RWPE2 (cell line): Measurements from ENCODE around the gene ENOPH1.

Experiments used
- ATAC-seq: fragments of 200-7000 bp; cut with Tn5 transposase; 3 replicates; pipeline ENCODE4 v1.9.1; 2021; ENCODE audit warnings: low read depth
- DNase-seq: peaks from one replicate; pipeline ENCODE4 v3.0.0-alpha.2; 2020; ENCODE audit warnings: low spot score
- H3K27ac ChIP-seq: fragments of 450-650 bp; 2 replicates; pipeline ENCODE4 v1.5.1; 2017; ENCODE audit warnings: mild to moderate bottlenecking; ENCODE audit not compliant: poor library complexity, severe bottlenecking
- H3K27me3 ChIP-seq: fragments of 250-450 bp; sonication (Bioruptor Pico); 2 replicates; pipeline ENCODE4 v1.5.1; 2021; ENCODE audit warnings: mild to moderate bottlenecking, moderate library complexity; ENCODE audit not compliant: insufficient read depth, poor library complexity, severe bottlenecking
- H3K36me3 ChIP-seq: fragments of 250-450 bp; sonication (Bioruptor Pico); 2 replicates; pipeline ENCODE4 v1.5.1; 2020; ENCODE audit warnings: low read depth, mild to moderate bottlenecking, moderate library complexity
- H3K4me1 ChIP-seq: fragments of 250-450 bp; sonication (Bioruptor Pico); 2 replicates; pipeline ENCODE4 v1.5.1; 2021; ENCODE audit warnings: mild to moderate bottlenecking, moderate library complexity; ENCODE audit not compliant: insufficient read depth, poor library complexity, severe bottlenecking
- H3K4me3 ChIP-seq: fragments of 250-450 bp; sonication (Bioruptor Pico); 2 replicates; pipeline ENCODE4 v1.5.1; 2021; ENCODE audit warnings: mild to moderate bottlenecking, moderate library complexity; ENCODE audit not compliant: severe bottlenecking
- H3K9me3 ChIP-seq: fragments of 250-450 bp; sonication (Bioruptor Pico); 2 replicates; pipeline ENCODE4 v1.5.1; 2021; ENCODE audit warnings: mild to moderate bottlenecking, moderate library complexity; ENCODE audit not compliant: severe bottlenecking
- TF ChIP-seq, protein P1 (sequence below): fragments of 450-650 bp; IDR thresholded peaks from one replicate; pipeline ENCODE4 v1.5.1; 2017; ENCODE audit warnings: mild to moderate bottlenecking, moderate library complexity; ENCODE audit not compliant: poor library complexity, severe bottlenecking

Gene ENOPH1

DNA sequence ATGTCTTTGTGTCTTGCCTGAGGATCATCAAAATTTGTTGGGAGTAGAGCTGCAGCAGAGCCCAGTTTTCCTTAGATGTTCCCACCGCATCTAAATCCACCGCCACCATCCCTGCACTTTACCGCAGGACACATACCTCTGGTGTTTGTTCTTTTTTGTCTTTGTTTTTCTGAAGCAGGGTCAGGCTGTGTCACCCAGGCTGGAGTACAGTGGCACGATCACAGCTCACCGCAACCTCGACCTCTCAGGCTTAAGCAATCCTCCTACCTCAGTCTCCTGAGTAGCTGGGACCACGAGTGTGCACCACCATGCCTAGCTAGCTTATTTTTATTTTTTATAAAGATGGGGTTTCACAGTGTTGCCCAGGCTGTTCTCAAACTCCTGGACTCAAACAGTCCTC lies 4.6 kb downstream of the ENOPH1 start:
- Histone ChIP-seq H3K4me3 (no peak overlapping the region), H3K27me3 (no peaks in the 10 kb centered on the region), H3K9me3 (no peaks in the 10 kb centered on the region), H3K36me3 (peaks cover 26% of the 10 kb centered on the region; the same call in 1 of the 2 replicates), H3K4me1 (peaks cover 38% of the 10 kb centered on the region), H3K27ac (no peak overlapping the region)
- DNase-seq, result no peak
- TF ChIP-seq, protein P1, sequence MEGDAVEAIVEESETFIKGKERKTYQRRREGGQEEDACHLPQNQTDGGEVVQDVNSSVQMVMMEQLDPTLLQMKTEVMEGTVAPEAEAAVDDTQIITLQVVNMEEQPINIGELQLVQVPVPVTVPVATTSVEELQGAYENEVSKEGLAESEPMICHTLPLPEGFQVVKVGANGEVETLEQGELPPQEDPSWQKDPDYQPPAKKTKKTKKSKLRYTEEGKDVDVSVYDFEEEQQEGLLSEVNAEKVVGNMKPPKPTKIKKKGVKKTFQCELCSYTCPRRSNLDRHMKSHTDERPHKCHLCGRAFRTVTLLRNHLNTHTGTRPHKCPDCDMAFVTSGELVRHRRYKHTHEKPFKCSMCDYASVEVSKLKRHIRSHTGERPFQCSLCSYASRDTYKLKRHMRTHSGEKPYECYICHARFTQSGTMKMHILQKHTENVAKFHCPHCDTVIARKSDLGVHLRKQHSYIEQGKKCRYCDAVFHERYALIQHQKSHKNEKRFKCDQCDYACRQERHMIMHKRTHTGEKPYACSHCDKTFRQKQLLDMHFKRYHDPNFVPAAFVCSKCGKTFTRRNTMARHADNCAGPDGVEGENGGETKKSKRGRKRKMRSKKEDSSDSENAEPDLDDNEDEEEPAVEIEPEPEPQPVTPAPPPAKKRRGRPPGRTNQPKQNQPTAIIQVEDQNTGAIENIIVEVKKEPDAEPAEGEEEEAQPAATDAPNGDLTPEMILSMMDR, result no peak
- no peak for ATAC-seq

DNA sequence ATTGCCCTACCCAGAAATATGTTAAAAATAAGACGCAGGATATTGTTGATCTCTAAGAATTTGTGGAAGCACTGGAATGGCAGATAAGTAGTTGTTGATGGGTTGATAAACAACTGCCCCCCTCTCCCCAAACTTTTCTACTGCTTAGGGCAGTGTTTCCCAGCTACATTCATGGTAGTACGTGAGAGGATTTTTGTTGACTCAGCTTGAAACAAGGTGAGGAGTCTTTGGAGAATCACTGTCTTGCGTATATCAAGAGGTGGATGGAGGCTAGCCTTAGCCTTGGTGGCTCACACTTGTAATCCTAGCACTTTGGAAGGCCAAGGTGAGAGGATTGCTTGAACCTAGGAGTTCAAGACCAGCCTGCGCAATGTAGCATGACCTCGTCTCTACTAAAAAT lies 5.7 kb downstream of the ENOPH1 start:
- Histone ChIP-seq H3K4me3 (no peak overlapping the region), H3K27ac (peak overlapping the region; percentile 76), H3K27me3 (no peaks in the 10 kb centered on the region), H3K4me1 (peaks cover 38% of the 10 kb centered on the region), H3K9me3 (no peaks in the 10 kb centered on the region), H3K36me3 (peaks cover 26% of the 10 kb centered on the region; the same call in 1 of the 2 replicates)
- no peak for ATAC-seq
- no peak for DNase-seq
- TF ChIP-seq, protein P1, result no peak

DNA sequence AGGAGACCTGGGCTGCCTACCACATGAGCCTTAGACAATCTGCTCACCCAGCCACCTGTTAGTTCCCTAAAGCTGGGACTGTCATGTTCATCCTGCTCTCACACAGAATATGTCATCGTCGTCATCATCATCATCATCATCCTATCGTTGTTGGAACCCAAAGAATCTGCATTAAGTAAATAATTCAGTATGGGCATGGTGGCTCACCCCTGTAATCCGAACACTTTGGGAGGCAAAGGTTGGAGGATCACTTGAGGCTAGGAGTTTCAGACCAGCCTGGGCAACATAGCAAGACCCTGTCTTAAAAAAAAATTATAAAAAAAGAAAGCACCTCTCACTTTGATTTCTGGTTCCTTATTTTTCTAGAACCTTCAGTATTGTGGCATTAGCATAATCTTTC lies 6.4 kb downstream of the ENOPH1 start:
- Histone ChIP-seq H3K27ac (peak overlapping the region; percentile 76), H3K36me3 (peaks cover 26% of the 10 kb centered on the region; the same call in 1 of the 2 replicates), H3K4me1 (peaks cover 38% of the 10 kb centered on the region), H3K9me3 (no peaks in the 10 kb centered on the region), H3K4me3 (no peak overlapping the region), H3K27me3 (no peaks in the 10 kb centered on the region)
- ATAC-seq (no peak), DNase-seq (no peak)
- TF ChIP-seq, protein P1, result no peak

DNA sequence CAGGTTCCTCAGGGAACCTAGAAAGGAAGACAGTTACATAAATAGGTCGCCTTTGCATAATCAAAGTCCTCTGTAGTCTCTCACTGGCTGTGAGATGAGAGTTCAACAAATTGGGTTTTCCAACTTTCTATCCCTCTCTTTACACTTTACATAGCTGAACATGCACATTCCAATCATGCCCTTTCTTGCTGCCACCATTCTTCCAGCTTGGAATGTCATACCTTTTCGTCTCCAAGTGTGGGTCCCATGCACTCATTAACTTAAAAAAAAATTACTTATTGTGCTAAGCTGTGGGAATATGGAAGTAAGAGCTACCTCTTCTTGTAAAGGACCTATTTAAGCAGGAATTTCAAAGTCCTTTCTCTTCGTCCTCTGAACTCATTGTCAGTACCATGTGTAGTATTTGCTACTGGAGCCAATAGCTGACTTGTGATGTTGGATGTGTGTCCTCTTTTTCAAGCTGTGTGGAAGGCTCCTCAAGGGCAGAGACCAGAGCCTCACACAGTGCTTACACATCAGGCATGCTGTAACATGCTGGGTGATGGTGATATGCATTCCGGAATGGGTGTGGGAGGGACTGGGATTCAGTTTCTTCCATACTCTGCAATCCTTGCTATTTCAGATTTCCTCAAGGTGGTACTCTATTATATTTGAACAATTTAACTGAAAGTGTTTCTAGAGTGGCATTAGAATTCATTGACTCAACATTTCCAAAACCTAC lies 7.1 kb downstream of the ENOPH1 start:
- H3K9me3 ChIP-seq, result no peaks in the 10 kb centered on the region
- peak; percentile 81 for DNase-seq
- ATAC-seq, result peak; percentile 100
- peaks cover 26% of the 10 kb centered on the region; the same call in 1 of the 2 replicates for H3K36me3 ChIP-seq
- no peak overlapping the region for H3K4me3 ChIP-seq
- peaks cover 33% of the 10 kb centered on the region for H3K4me1 ChIP-seq
- no peaks in the 10 kb centered on the region for H3K27me3 ChIP-seq
- peak overlapping the region; percentile 76 for H3K27ac ChIP-seq
- TF ChIP-seq, protein P1, result peak; percentile 10

DNA sequence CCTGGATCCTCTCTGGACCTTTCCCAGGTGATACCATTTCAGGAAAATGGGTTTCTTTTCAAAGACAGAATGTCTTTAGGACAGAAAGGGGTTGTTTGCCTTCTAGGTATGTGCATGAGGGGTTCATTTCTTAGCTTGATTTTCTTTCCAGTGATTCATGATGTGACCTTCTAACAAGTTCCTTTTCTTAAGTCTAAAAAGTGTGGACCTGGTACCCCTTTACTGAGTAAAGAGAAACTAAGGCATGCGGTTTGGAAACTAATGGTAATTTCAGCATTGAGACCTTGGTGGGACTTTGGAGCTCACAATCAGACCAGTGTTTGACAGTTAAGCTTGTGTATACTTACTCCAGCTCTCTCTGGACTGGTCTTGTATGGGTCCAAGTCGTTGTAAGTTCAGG lies 8.7 kb downstream of the ENOPH1 start:
- Histone ChIP-seq H3K4me1 (peaks cover 19% of the 10 kb centered on the region), H3K36me3 (peaks cover 16% of the 10 kb centered on the region; the same call in 1 of the 2 replicates), H3K9me3 (no peaks in the 10 kb centered on the region), H3K4me3 (no peak overlapping the region), H3K27ac (no peak overlapping the region), H3K27me3 (no peaks in the 10 kb centered on the region)
- ATAC-seq, result no peak
- TF ChIP-seq, protein P1, result no peak
- no peak for DNase-seq
